GM19239 (cell line): ENCODE measurements around the gene IMPG1.

Experiments
- DNase-seq: peaks from one replicate; pipeline ENCODE4 v3.0.0; 2011; ENCODE audit warnings: low spot score; ENCODE audit not compliant: insufficient read length
- FAIRE-seq: peaks from 2 replicates; lab custom pipeline; 2011; peaks lifted over from hg19 to GRCh38; lab: Jason Lieb, UNC

Gene IMPG1

GRCh38 chr6:76072562-76072961, at the start of gene IMPG1:
Gene IMPG1 (minus strand): TSS chr6:76072662. CDS start chr6:76072488, 174 bp downstream.
- FAIRE-seq: no peak
- no peak for DNase-seq

- FAIRE-seq (no peak), DNase-seq (no peak)
Measured at GRCh38 chr6:76120302-76120701, 47.8 kb upstream of the IMPG1 start.

- DNase-seq (no peak), FAIRE-seq (no peak)
Measured at GRCh38 chr6:76073281-76073680, 819 bp upstream of the IMPG1 start.

- DNase-seq: no peak
- no peak for FAIRE-seq
Measured at GRCh38 chr6:76057469-76057868, 15.0 kb downstream of the IMPG1 start.

GRCh38 chr6:76052314-76052713, 20.1 kb downstream of the IMPG1 start:
- no peak for FAIRE-seq
- no peak for DNase-seq

GRCh38 chr6:76043690-76044089, 28.8 kb downstream of the IMPG1 start:
- no peak for DNase-seq
- FAIRE-seq: no peak

GRCh38 chr6:76035713-76036112, 36.7 kb downstream of the IMPG1 start:
- DNase-seq (no peak), FAIRE-seq (no peak)

GRCh38 chr6:76026101-76026500, 46.4 kb downstream of the IMPG1 start:
- DNase-seq (no peak), FAIRE-seq (no peak)

- FAIRE-seq (no peak), DNase-seq (no peak)
Measured at GRCh38 chr6:76014626-76015530, 57.6 kb downstream of the IMPG1 start.

GRCh38 chr6:76004202-76004601, 68.3 kb downstream of the IMPG1 start:
- FAIRE-seq (no peak), DNase-seq (no peak)

GRCh38 chr6:76003686-76004085, 68.8 kb downstream of the IMPG1 start:
- DNase-seq (no peak), FAIRE-seq (no peak)

- FAIRE-seq: no peak
- no peak for DNase-seq
Measured at GRCh38 chr6:76003113-76003512, 69.3 kb downstream of the IMPG1 start.

- DNase-seq (no peak), FAIRE-seq (no peak)
Measured at GRCh38 chr6:76000629-76001028, 71.8 kb downstream of the IMPG1 start.

GRCh38 chr6:75997696-75998095, 74.8 kb downstream of the IMPG1 start:
- DNase-seq (no peak), FAIRE-seq (no peak)

GRCh38 chr6:75993236-75994162, 79.0 kb downstream of the IMPG1 start:
- DNase-seq (no peak), FAIRE-seq (no peak)

- FAIRE-seq (no peak), DNase-seq (no peak)
Measured at GRCh38 chr6:75991941-75992340, 80.5 kb downstream of the IMPG1 start.

GRCh38 chr6:75986935-75987334, 85.5 kb downstream of the IMPG1 start:
- FAIRE-seq (no peak), DNase-seq (no peak)

- no peak for FAIRE-seq
- no peak for DNase-seq
Measured at GRCh38 chr6:75975904-75976303, 96.6 kb downstream of the IMPG1 start.

GRCh38 chr6:75970093-75970492, 102.4 kb downstream of the IMPG1 start:
- no peak for DNase-seq
- no peak for FAIRE-seq

GRCh38 chr6:75968143-75968542, 104.3 kb downstream of the IMPG1 start:
- DNase-seq (no peak), FAIRE-seq (no peak)

GRCh38 chr6:75963569-75963968, 108.9 kb downstream of the IMPG1 start:
- FAIRE-seq (no peak), DNase-seq (no peak)
